B cell (primary cell): Measurements from ENCODE around the gene ADAMTS18. TPM values are rescaled to one million over a fixed set of nuclear protein-coding genes. Genes with fewer than 3 reads are reported as not detected.

Experiments used
- ATAC-seq: fragments of 200-7000 bp; cut with Tn5 transposase; one replicate; pipeline ENCODE4 v1.10.0; 2021; ENCODE audit warnings: low read depth, mild to moderate bottlenecking, moderate number of reproducible peaks, moderate library complexity
- CTCF ChIA-PET: fragments of 350-600 bp; sonication (Branson Sonifier 250); formaldehyde crosslinking; loops from one replicate; lab custom pipeline; 2021; ENCODE audit warnings: antibody characterized with exemption, inconsistent platforms; lab: Charles Lee
- POLR2A ChIA-PET: fragments of 350-600 bp; sonication (Branson Sonifier 250); formaldehyde crosslinking; loops from one replicate; lab custom pipeline; 2021; ENCODE audit warnings: antibody characterized with exemption; lab: Charles Lee
- DNase-seq: peaks from one replicate; pipeline ENCODE4 v3.0.0; 2013
- H2AFZ ChIP-seq: 2 replicates; pipeline ENCODE4 v1.6.1; 2012; ENCODE audit warnings: mild to moderate bottlenecking, low read depth, low read length; ENCODE audit not compliant: insufficient read depth, poor library complexity, severe bottlenecking
- H3K27ac ChIP-seq, 2 donors: 1 replicate in 1 of 2; 2 replicates in 1 of 2; pipeline ENCODE4 v1.5.1; 2012 to 2013; ENCODE audit warnings: low read length in 2 of 2, mild to moderate bottlenecking in 2 of 2, moderate library complexity in 1 of 2
- H3K27me3 ChIP-seq, 4 experiments: fragments of 200-600 bp in 1 of 4; sonication (generic) in 1 of 4; replicated peaks in 1 of 4; 1 replicate in 2 of 4; 2 replicates in 2 of 4; pipeline versions ENCODE4 v1.6.1 to v1.7.0; 2013 to 2016; ENCODE audit warnings: low read length in 3 of 4, mild to moderate bottlenecking in 2 of 4, mixed read lengths in 1 of 4, moderate library complexity in 1 of 4; ENCODE audit not compliant: insufficient read depth in 4 of 4, control insufficient read depth in 3 of 4; ENCODE audit errors: control extremely low read depth in 1 of 4
- H3K36me3 ChIP-seq, 2 experiments: replicated peaks in 1 of 2; 1 replicate in 1 of 2; 2 replicates in 1 of 2; pipeline versions ENCODE4 v1.6.1 to v1.7.1; 2013; ENCODE audit warnings: low read length in 1 of 2; ENCODE audit not compliant: insufficient read depth in 2 of 2, control insufficient read depth in 1 of 2; ENCODE audit errors: control extremely low read depth in 1 of 2, extremely low read depth in 1 of 2
- H3K4me1 ChIP-seq, 2 donors: fragments of 200-600 bp in 1 of 2; sonication (generic) in 1 of 2; 1 replicate in 1 of 2; 2 replicates in 1 of 2; pipeline versions ENCODE4 v1.5.1 to v1.6.1; 2013 to 2017; ENCODE audit warnings: low read length in 2 of 2; ENCODE audit not compliant: control insufficient read depth in 2 of 2, insufficient read depth in 2 of 2
- H3K4me2 ChIP-seq: replicated peaks from 2 replicates; pipeline ENCODE3; 2012; ENCODE audit warnings: mild to moderate bottlenecking, low read depth, low read length; ENCODE audit not compliant: poor library complexity, severe bottlenecking
- H3K4me3 ChIP-seq, 5 experiments: fragments of 200-600 bp in 1 of 5; sonication (generic) in 1 of 5; 1 replicate in 3 of 5; 2 replicates in 2 of 5; pipeline versions ENCODE4 v1.5.1 to v1.7.0; 2011 to 2016; ENCODE audit warnings: low read length in 4 of 5, mild to moderate bottlenecking in 4 of 5, low read depth in 2 of 5, control low read depth in 1 of 5, moderate library complexity in 1 of 5; ENCODE audit not compliant: insufficient read depth in 1 of 5; ENCODE audit errors: control extremely low read depth in 1 of 5, extremely low read depth in 1 of 5
- H3K79me2 ChIP-seq: fragments of 200-600 bp; sonication (generic); one replicate; pipeline ENCODE4 v1.6.0; 2016; ENCODE audit warnings: low read length; ENCODE audit not compliant: control insufficient read depth, insufficient read depth
- H3K9ac ChIP-seq: fragments of 200-600 bp; sonication (generic); 2 replicates; pipeline ENCODE4 v1.6.1; 2017; ENCODE audit warnings: mild to moderate bottlenecking, low read length, moderate library complexity
- H3K9me3 ChIP-seq, 3 donors: one replicate each; pipeline versions ENCODE4 v1.6.1 to v1.7.1; 2013; ENCODE audit warnings: low read length in 2 of 3; ENCODE audit not compliant: control insufficient read depth in 2 of 3, insufficient read depth in 1 of 3; ENCODE audit errors: control extremely low read depth in 1 of 3
- H4K20me1 ChIP-seq: 2 replicates; pipeline ENCODE4 v1.6.0; 2012; ENCODE audit warnings: mild to moderate bottlenecking, low read length; ENCODE audit not compliant: insufficient read depth, control insufficient read depth, poor library complexity, severe bottlenecking
- H3K27ac Mint-ChIP-seq: one replicate; pipeline ENCODE4 v1.8.0; 2021; ENCODE audit warnings: mixed read lengths
- H3K27me3 Mint-ChIP-seq: one replicate; pipeline ENCODE4 v1.8.0; 2021; ENCODE audit warnings: mixed read lengths
- H3K4me1 Mint-ChIP-seq: one replicate; pipeline ENCODE4 v1.8.0; 2021; ENCODE audit warnings: mixed read lengths
- H3K4me3 Mint-ChIP-seq: one replicate; pipeline ENCODE4 v1.8.0; 2021; ENCODE audit warnings: mixed read lengths
- H3K9me3 Mint-ChIP-seq: one replicate; pipeline ENCODE4 v1.8.0; 2022; ENCODE audit warnings: mixed read lengths; ENCODE audit not compliant: insufficient read depth
- EZH2 ChIP-seq: IDR thresholded peaks from 2 replicates; pipeline ENCODE4 v1.6.1; 2012; ENCODE audit warnings: borderline replicate concordance, low read depth, mild to moderate bottlenecking, moderate library complexity, low read length; ENCODE audit not compliant: insufficient read depth, poor library complexity, severe bottlenecking
- WGBS: methylation state at CpG from one replicate; pipeline ENCODE4 v1.1.5; 2013; ENCODE audit warnings: missing lambda C conversion rate; ENCODE audit not compliant: insufficient coverage; 5-methylcytosine and 5-hydroxymethylcytosine counted together
- intact Hi-C: fragments of 100-400 bp; cut with micrococcal nuclease; formaldehyde crosslinking; loops from one replicate; pipeline ENCODE4 v1.10.0; 2022
- polyA plus RNA-seq: library from polyadenylated mRNA; depleted of rRNA; stranded (reverse); fragments of >200 nt; gene quantifications from 2 replicates; pipeline ENCODE4 v1.2.3, GENCODE V29; 2012
- total RNA-seq, 2 donors: library from RNA; stranded (reverse); fragments of 120-200 nt in 1 of 2; gene quantifications; 1 replicate in 1 of 2; 2 replicates in 1 of 2; pipeline versions ENCODE4 v1.2.3 to v1.2.4, GENCODE V29; 2013 to 2022
- TF ChIP-seq, protein P1 (sequence below): fragments of 200-600 bp; IDR thresholded peaks from one replicate; pipeline ENCODE4 v1.8.0; 2022; ENCODE audit warnings: antibody characterized with exemption, mild to moderate bottlenecking

Gene ADAMTS18
- total and polyA plus RNA-seq, 2 donors (not counting 1 experiment from before 2014, with no cell fraction given) = not detected

DNA sequence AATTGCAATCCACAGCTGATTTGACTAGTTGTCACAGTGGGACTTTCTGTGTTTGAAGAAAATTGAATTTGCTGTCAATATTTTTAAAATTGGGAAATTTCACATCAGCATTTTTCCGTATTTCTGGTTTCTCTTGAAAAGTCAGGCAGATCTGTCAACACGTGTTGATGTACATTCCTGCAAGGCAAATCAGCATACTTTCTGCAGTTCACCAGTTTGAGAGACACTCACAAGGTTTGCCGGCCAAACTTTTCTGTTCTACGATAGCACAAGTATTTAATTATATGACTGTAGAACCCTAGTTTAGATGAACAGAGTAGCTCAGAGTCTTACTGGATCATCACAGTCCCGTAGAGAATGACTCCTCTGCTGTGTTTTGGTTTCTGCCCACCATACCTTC lies 102.0 kb downstream of the ADAMTS18 start:
- H3K4me2 ChIP-seq = no peak overlapping the region
- intact Hi-C loops = no loop called here
- peaks cover 3% of the 10 kb centered on the region for H3K27me3 Mint-ChIP-seq
- ATAC-seq = no peak
- H2AFZ ChIP-seq = no peak overlapping the region
- no peaks in the 10 kb centered on the region for H4K20me1 ChIP-seq
- H3K4me1 ChIP-seq = no peaks in the 10 kb centered on the region
- ChIA-PET POLR2A (no interaction called here), CTCF (no interaction called here)
- no peak overlapping the region for H3K27ac ChIP-seq
- H3K4me3 Mint-ChIP-seq = no peak overlapping the region
- no peaks in the 10 kb centered on the region for H3K9me3 Mint-ChIP-seq
- no peak overlapping the region for H3K27ac Mint-ChIP-seq
- TF ChIP-seq, protein P1, sequence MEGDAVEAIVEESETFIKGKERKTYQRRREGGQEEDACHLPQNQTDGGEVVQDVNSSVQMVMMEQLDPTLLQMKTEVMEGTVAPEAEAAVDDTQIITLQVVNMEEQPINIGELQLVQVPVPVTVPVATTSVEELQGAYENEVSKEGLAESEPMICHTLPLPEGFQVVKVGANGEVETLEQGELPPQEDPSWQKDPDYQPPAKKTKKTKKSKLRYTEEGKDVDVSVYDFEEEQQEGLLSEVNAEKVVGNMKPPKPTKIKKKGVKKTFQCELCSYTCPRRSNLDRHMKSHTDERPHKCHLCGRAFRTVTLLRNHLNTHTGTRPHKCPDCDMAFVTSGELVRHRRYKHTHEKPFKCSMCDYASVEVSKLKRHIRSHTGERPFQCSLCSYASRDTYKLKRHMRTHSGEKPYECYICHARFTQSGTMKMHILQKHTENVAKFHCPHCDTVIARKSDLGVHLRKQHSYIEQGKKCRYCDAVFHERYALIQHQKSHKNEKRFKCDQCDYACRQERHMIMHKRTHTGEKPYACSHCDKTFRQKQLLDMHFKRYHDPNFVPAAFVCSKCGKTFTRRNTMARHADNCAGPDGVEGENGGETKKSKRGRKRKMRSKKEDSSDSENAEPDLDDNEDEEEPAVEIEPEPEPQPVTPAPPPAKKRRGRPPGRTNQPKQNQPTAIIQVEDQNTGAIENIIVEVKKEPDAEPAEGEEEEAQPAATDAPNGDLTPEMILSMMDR = no peak
- TF ChIP-seq EZH2 = no peak
- H3K79me2 ChIP-seq = no peaks in the 10 kb centered on the region
- no peaks in the 10 kb centered on the region for H3K9me3 ChIP-seq
- no peak for DNase-seq
- no peaks in the 10 kb centered on the region for H3K27me3 ChIP-seq
- H3K4me3 ChIP-seq = no peak overlapping the region
- H3K9ac ChIP-seq = no peak overlapping the region
- H3K36me3 ChIP-seq = no peaks in the 10 kb centered on the region
- 95% methylated on average over 3 of the region's 5 CpGs for whole genome bisulfite sequencing
- no peaks in the 10 kb centered on the region for H3K4me1 Mint-ChIP-seq

- Mint-ChIP-seq H3K4me1 (no peaks in the 10 kb centered on the region), H3K27ac (no peak overlapping the region), H3K9me3 (no peaks in the 10 kb centered on the region), H3K27me3 (peaks cover 3% of the 10 kb centered on the region), H3K4me3 (no peak overlapping the region)
- POLR2A ChIA-PET = no interaction called here
- Histone ChIP-seq H3K9ac (no peak overlapping the region), H2AFZ (no peak overlapping the region), H3K36me3 (no peaks in the 10 kb centered on the region), H3K4me1 (no peaks in the 10 kb centered on the region), H3K9me3 (no peaks in the 10 kb centered on the region), H3K27ac (no peak overlapping the region), H4K20me1 (no peaks in the 10 kb centered on the region), H3K27me3 (no peaks in the 10 kb centered on the region), H3K4me2 (no peak overlapping the region), H3K79me2 (no peaks in the 10 kb centered on the region), H3K4me3 (no peak overlapping the region)
- TF ChIP-seq EZH2 = no peak
- TF ChIP-seq, protein P1 = no peak
- 80% methylated on average over 1 of the region's 9 CpGs for WGBS
- intact Hi-C loops = no loop called here
- ATAC-seq = no peak
- no peak for DNase-seq
- CTCF ChIA-PET = no interaction called here
Observed at GRCh38 chr16:77331802-77332586, 102.8 kb downstream of the ADAMTS18 start.
